GM06990 (cell line): ENCODE measurements around the gene FCHSD2.

Experiments used
- DNase-seq: peaks from one replicate; pipeline ENCODE4 v3.0.0-alpha.2; 2011; ENCODE audit not compliant: insufficient read length; ENCODE audit errors: extremely low read depth
- H3K27me3 ChIP-seq: replicated peaks from 2 replicates; pipeline ENCODE4 v1.6.0; 2011; ENCODE audit warnings: low read length; ENCODE audit not compliant: control insufficient read depth, insufficient read depth
- H3K36me3 ChIP-seq: 2 replicates; pipeline ENCODE4 v1.5.1; 2011; ENCODE audit warnings: low read length; ENCODE audit not compliant: control insufficient read depth, insufficient read depth
- H3K4me3 ChIP-seq: replicated peaks from 2 replicates; pipeline ENCODE4 v1.5.1; 2011; ENCODE audit warnings: low read depth, mild to moderate bottlenecking, control low read depth, low read length
- TF ChIP-seq, protein P1 (sequence below): IDR thresholded peaks from 2 replicates; pipeline ENCODE4 v1.5.1; 2011; ENCODE audit warnings: low read length, control low read depth, mild to moderate bottlenecking, inconsistent platforms; ENCODE audit not compliant: insufficient read depth, poor library complexity, severe bottlenecking

The FCHSD2 gene

GRCh38 chr11:73172992-73173656 is 31.0 kb upstream of the FCHSD2 start:
- DNase-seq: no peak
- TF ChIP-seq, protein P1, sequence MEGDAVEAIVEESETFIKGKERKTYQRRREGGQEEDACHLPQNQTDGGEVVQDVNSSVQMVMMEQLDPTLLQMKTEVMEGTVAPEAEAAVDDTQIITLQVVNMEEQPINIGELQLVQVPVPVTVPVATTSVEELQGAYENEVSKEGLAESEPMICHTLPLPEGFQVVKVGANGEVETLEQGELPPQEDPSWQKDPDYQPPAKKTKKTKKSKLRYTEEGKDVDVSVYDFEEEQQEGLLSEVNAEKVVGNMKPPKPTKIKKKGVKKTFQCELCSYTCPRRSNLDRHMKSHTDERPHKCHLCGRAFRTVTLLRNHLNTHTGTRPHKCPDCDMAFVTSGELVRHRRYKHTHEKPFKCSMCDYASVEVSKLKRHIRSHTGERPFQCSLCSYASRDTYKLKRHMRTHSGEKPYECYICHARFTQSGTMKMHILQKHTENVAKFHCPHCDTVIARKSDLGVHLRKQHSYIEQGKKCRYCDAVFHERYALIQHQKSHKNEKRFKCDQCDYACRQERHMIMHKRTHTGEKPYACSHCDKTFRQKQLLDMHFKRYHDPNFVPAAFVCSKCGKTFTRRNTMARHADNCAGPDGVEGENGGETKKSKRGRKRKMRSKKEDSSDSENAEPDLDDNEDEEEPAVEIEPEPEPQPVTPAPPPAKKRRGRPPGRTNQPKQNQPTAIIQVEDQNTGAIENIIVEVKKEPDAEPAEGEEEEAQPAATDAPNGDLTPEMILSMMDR: no peak
- H3K27me3 ChIP-seq: no peaks in the 10 kb centered on the region

GRCh38 chr11:73171436-73172161 is 29.5 kb upstream of the FCHSD2 start:
- Histone ChIP-seq H3K27me3 (no peaks in the 10 kb centered on the region), H3K36me3 (no peaks in the 10 kb centered on the region; the same call in 1 of the 2 replicates), H3K4me3 (no peak overlapping the region)
- DNase-seq: no peak
- TF ChIP-seq, protein P1: no peak

More at GRCh38 chr11:73172992-73173656, 31.0 kb upstream of the FCHSD2 start:
- H3K4me3 ChIP-seq: no peak overlapping the region
- no peaks in the 10 kb centered on the region; the same call in 1 of the 2 replicates for H3K36me3 ChIP-seq

DNA sequence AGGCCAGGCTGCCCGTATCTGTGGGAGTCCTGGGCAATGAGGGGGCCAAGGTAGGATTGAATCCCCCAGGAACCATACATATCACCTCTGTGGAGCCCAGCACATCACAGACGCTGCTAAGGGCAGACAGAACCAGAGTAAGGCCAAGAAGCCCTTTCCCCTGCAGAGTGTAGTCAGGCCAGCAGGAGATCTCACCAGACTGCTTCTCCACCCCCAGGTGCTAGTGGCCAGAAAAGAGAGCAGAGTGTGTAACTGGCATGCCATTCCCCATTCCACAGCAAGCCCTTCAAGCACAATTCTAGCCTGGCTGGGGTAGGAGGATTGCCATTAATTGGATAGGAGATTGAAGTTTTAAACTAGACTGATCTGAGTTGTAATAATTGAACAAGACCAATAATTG is 28.0 kb upstream of the FCHSD2 start:
- no peak for DNase-seq
- no peaks in the 10 kb centered on the region; the same call in 1 of the 2 replicates for H3K36me3 ChIP-seq
- TF ChIP-seq, protein P1: no peak
- no peaks in the 10 kb centered on the region for H3K27me3 ChIP-seq
- H3K4me3 ChIP-seq: no peak overlapping the region

- Histone ChIP-seq H3K36me3 (no peaks in the 10 kb centered on the region; the same call in 1 of the 2 replicates), H3K27me3 (no peaks in the 10 kb centered on the region), H3K4me3 (no peak overlapping the region)
- TF ChIP-seq, protein P1: no peak
- DNase-seq: no peak
Measured at GRCh38 chr11:73168925-73169579, 26.9 kb upstream of the FCHSD2 start.

DNA sequence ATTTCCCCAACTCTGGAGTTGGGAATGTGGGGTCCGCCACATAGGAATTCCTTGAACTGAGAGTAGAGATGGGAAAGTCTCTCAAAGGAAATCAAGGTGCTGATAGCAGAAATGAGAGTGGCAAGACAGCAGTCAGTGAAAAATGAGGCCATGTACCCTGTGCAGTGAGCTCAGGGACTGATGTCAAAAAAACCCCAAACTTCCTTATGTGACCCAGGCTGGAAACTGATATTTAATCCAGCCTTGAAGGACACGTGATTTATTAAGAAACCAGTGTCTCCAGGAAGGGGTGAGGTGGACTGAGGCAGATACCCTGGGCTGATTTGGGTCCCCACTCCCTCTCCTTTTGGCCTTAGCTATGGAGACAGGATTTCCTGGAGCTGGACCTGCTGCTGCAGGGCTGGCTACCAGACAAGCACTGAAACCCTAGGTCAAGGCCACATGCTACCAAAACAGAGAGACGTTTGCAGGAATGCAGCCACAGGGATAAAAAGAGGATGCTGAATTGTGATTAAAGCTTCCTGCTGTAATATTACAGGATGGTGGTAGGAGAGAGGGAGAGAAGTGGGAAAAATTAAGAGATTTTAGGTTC is 25.3 kb upstream of the FCHSD2 start:
- Histone ChIP-seq H3K4me3 (no peak overlapping the region), H3K27me3 (no peaks in the 10 kb centered on the region), H3K36me3 (no peaks in the 10 kb centered on the region; the same call in 1 of the 2 replicates)
- TF ChIP-seq, protein P1: no peak
- no peak for DNase-seq
